H9 (cell line): ENCODE measurements around the gene LAMC2. TPM values are rescaled to one million over a fixed set of nuclear protein-coding genes. Genes with fewer than 3 reads are reported as not detected.

Experiments used
- DNase-seq: peaks from one replicate; pipeline ENCODE4 v3.0.0-alpha.2; 2017
- H2AFZ ChIP-seq: one replicate; pipeline ENCODE4 v1.6.1; 2013; ENCODE audit warnings: mild to moderate bottlenecking, low read length, control low read depth, moderate library complexity
- H2AK5ac ChIP-seq: 2 replicates; pipeline ENCODE4 v1.6.1; 2013; ENCODE audit warnings: low read length, control low read depth, mixed read lengths; ENCODE audit not compliant: insufficient read length
- H2BK120ac ChIP-seq: one replicate; pipeline ENCODE4 v1.6.1; 2013; ENCODE audit warnings: low read depth, mild to moderate bottlenecking, low read length, control low read depth, inconsistent platforms; ENCODE audit not compliant: poor library complexity, severe bottlenecking
- H2BK12ac ChIP-seq: 2 replicates; pipeline ENCODE4 v1.6.1; 2013; ENCODE audit warnings: low read length, control low read depth, mixed read lengths, low read depth; ENCODE audit not compliant: insufficient read length
- H2BK15ac ChIP-seq: 2 replicates; pipeline ENCODE4 v1.6.1; 2013; ENCODE audit warnings: low read depth, low read length, control low read depth
- H2BK20ac ChIP-seq: one replicate; pipeline ENCODE4 v1.6.1; 2013; ENCODE audit warnings: low read depth, mild to moderate bottlenecking, low read length, control low read depth, inconsistent platforms; ENCODE audit not compliant: poor library complexity, severe bottlenecking
- H2BK5ac ChIP-seq: 2 replicates; pipeline ENCODE4 v1.6.1; 2013; ENCODE audit warnings: low read length, control low read depth, mixed read lengths; ENCODE audit not compliant: insufficient read length
- H3K14ac ChIP-seq: 2 replicates; pipeline ENCODE4 v1.6.1; 2013; ENCODE audit warnings: low read length, control low read depth; ENCODE audit not compliant: insufficient read depth
- H3K18ac ChIP-seq: 2 replicates; pipeline ENCODE4 v1.6.1; 2013; ENCODE audit warnings: low read depth, mild to moderate bottlenecking, mixed read lengths, low read length, control low read depth; ENCODE audit not compliant: insufficient read length
- H3K23ac ChIP-seq: 2 replicates; pipeline ENCODE4 v1.6.1; 2013; ENCODE audit warnings: low read length, control low read depth, mixed read lengths, low read depth; ENCODE audit not compliant: insufficient read length
- H3K23me2 ChIP-seq: 2 replicates; pipeline ENCODE4 v1.6.1; 2013; ENCODE audit warnings: low read depth, mild to moderate bottlenecking, mixed read lengths, low read length, control low read depth; ENCODE audit not compliant: insufficient read length, poor library complexity, severe bottlenecking
- H3K27ac ChIP-seq: 2 replicates; pipeline ENCODE4 v1.5.1; 2013; ENCODE audit warnings: low read length, control low read depth, mixed read lengths, low read depth; ENCODE audit not compliant: insufficient read length
- H3K27me3 ChIP-seq: 2 replicates; pipeline ENCODE4 v1.6.1; 2013; ENCODE audit warnings: low read length, control low read depth, inconsistent platforms; ENCODE audit not compliant: insufficient read depth
- H3K4ac ChIP-seq: 2 replicates; pipeline ENCODE4 v1.6.1; 2013; ENCODE audit warnings: low read depth, mild to moderate bottlenecking, control low read depth, inconsistent platforms, low read length, moderate library complexity
- H3K4me1 ChIP-seq: 2 replicates; pipeline ENCODE4 v1.6.1; 2013; ENCODE audit warnings: low read length, control low read depth, inconsistent platforms; ENCODE audit not compliant: insufficient read depth
- H3K4me2 ChIP-seq: 2 replicates; pipeline ENCODE4 v1.6.1; 2013; ENCODE audit warnings: low read length, control low read depth, mixed read lengths; ENCODE audit not compliant: insufficient read length, insufficient read depth
- H3K56ac ChIP-seq: 2 replicates; pipeline ENCODE4 v1.6.1; 2013; ENCODE audit warnings: low read depth, mild to moderate bottlenecking, mixed read lengths, low read length, control low read depth; ENCODE audit not compliant: insufficient read length
- H3K79me1 ChIP-seq: 2 replicates; pipeline ENCODE4 v1.6.1; 2013; ENCODE audit warnings: low read depth, mild to moderate bottlenecking, moderate library complexity, low read length, control low read depth, inconsistent platforms; ENCODE audit not compliant: insufficient read depth, poor library complexity, severe bottlenecking
- H3K79me2 ChIP-seq: 2 replicates; pipeline ENCODE4 v1.6.1; 2013; ENCODE audit warnings: low read length, control low read depth, inconsistent platforms; ENCODE audit not compliant: insufficient read depth
- H3K9ac ChIP-seq: 2 replicates; pipeline ENCODE4 v1.6.1; 2013; ENCODE audit warnings: low read length, control low read depth, mixed read lengths; ENCODE audit not compliant: insufficient read length; ENCODE audit errors: extremely low read depth
- H3K9me3 ChIP-seq: one replicate; pipeline ENCODE4 v1.6.1; 2013; ENCODE audit warnings: low read depth, low read length, inconsistent platforms; ENCODE audit not compliant: control insufficient read depth
- H3T11ph ChIP-seq: one replicate; pipeline ENCODE4 v1.6.1; 2013; ENCODE audit warnings: mild to moderate bottlenecking, low read length, control low read depth, inconsistent platforms
- H4K20me1 ChIP-seq: one replicate; pipeline ENCODE4 v1.6.1; 2013; ENCODE audit not compliant: control insufficient read depth, insufficient read length, insufficient read depth
- H4K5ac ChIP-seq: 2 replicates; pipeline ENCODE4 v1.6.1; 2013; ENCODE audit warnings: low read depth, mild to moderate bottlenecking, mixed read lengths, low read length, control low read depth; ENCODE audit not compliant: insufficient read length
- H4K8ac ChIP-seq: replicated peaks from 2 replicates; pipeline ENCODE4 v1.6.1; 2013; ENCODE audit warnings: low read length, control low read depth, mixed read lengths, low read depth; ENCODE audit not compliant: insufficient read length
- H4K91ac ChIP-seq: 2 replicates; pipeline ENCODE4 v1.6.1; 2013; ENCODE audit warnings: low read depth, mild to moderate bottlenecking, moderate library complexity, mixed read lengths, low read length, control low read depth; ENCODE audit not compliant: insufficient read length
- H3K27ac Mint-ChIP-seq, 3 experiments: 2 replicates in 2 of 3; 3 replicates in 1 of 3; pipeline ENCODE4 v1.8.0; 2020 to 2021; ENCODE audit warnings: mixed read lengths in 3 of 3, mild to moderate bottlenecking in 1 of 3, moderate library complexity in 1 of 3
- H3K27me3 Mint-ChIP-seq: 2 replicates; pipeline ENCODE4 v1.8.0; 2021; ENCODE audit warnings: low read depth, mild to moderate bottlenecking, moderate library complexity, mixed read lengths
- H3K36me3 Mint-ChIP-seq, 3 experiments: 2 replicates in 2 of 3; 3 replicates in 1 of 3; pipeline ENCODE4 v1.8.0; 2020 to 2021; ENCODE audit warnings: low read depth in 3 of 3, mixed read lengths in 3 of 3; ENCODE audit not compliant: insufficient read depth in 1 of 3
- H3K4me1 Mint-ChIP-seq, 2 experiments: 2 replicates each; pipeline ENCODE4 v1.8.0; 2020; ENCODE audit warnings: mixed read lengths in 2 of 2
- H3K4me3 Mint-ChIP-seq, 2 experiments: 2 replicates in 1 of 2; 3 replicates in 1 of 2; pipeline ENCODE4 v1.8.0; 2020 to 2021; ENCODE audit warnings: mild to moderate bottlenecking in 2 of 2, mixed read lengths in 2 of 2, moderate library complexity in 1 of 2
- H3K9me3 Mint-ChIP-seq, 2 experiments: 2 replicates in 1 of 2; 3 replicates in 1 of 2; pipeline ENCODE4 v1.8.0; 2020; ENCODE audit warnings: mild to moderate bottlenecking in 2 of 2, mixed read lengths in 2 of 2, moderate library complexity in 1 of 2
- WGBS: extraction: QIAGEN DNeasy Blood & Tissue Kit; methylation state at CpG from one replicate; pipeline ENCODE4 v1.1.7; 2013; ENCODE audit warnings: missing lambda C conversion rate, low lambda C conversion rate, mixed read lengths; ENCODE audit not compliant: insufficient read length; ENCODE audit errors: extremely low coverage; 5-methylcytosine and 5-hydroxymethylcytosine counted together
- total RNA-seq: library from RNA; stranded (reverse); gene quantifications from 2 replicates; pipeline ENCODE4 v1.2.1, GENCODE V29; 2021
- TF ChIP-seq, protein P1 (sequence below): fragments of 200-600 bp; sonication (generic); conservative IDR thresholded peaks from 3 replicates; pipeline ENCODE4 v1.8.0; 2021; ENCODE audit warnings: antibody characterized with exemption, mild to moderate bottlenecking

The LAMC2 gene
- total RNA-seq, 1 experiment from 2014 or later, result 7.4 TPM

DNA sequence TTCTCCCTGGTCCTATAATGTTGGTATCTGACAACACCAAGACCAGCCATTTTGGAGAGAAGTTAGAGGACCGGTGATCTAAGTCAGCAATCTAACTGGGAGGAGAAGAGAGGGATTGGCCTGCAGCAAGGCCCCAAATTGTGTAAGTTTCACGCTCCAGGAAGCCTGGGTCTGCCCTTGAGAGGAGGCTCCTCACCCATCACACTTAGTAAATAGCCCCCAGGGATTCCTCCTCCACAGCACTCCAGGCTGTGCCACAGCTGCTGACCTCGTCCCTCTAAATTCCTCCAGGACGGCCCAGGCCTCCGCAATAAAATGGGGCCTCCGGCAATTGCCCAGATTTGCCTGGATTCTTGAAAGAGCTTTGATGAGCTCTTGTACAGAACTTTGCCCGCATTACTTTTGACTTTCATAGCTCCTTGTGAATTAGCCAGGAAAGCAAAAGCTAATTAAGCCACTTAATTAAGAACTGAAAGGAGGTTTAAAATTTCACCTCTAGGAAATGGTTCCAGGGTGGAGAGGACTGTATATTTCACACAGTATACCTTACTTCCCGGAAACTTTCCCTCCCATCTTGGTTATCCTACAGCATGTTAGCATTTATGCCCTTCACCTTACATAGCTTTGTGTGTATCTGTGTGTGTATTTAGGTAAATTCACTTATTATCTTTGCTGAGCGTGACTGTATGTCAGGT, 90.5 kb downstream of the LAMC2 start:
- Histone ChIP-seq H3K79me1 (no peaks in the 10 kb centered on the region), H4K8ac (no peak overlapping the region), H4K91ac (no peak overlapping the region), H4K5ac (no peak overlapping the region), H3T11ph (no peak overlapping the region), H3K4me2 (no peak overlapping the region), H3K14ac (no peak overlapping the region), H3K18ac (no peak overlapping the region), H3K4me1 (peaks cover 8% of the 10 kb centered on the region; the same call in 1 of the 2 replicates), H3K9me3 (no peaks in the 10 kb centered on the region), H3K4ac (no peak overlapping the region), H4K20me1 (no peaks in the 10 kb centered on the region), H3K9ac (no peak overlapping the region), H3K27ac (no peak overlapping the region), H2BK120ac (no peak overlapping the region), H2BK12ac (no peak overlapping the region), H2AK5ac (no peak overlapping the region), H3K23ac (no peak overlapping the region), H2BK20ac (no peak overlapping the region), H2AFZ (no peak overlapping the region), H2BK5ac (no peak overlapping the region), H3K56ac (no peak overlapping the region), H3K23me2 (no peaks in the 10 kb centered on the region), H3K27me3 (no peaks in the 10 kb centered on the region), H3K79me2 (no peaks in the 10 kb centered on the region), H2BK15ac (no peak overlapping the region)
- DNase-seq, result peak; percentile 10
- Mint-ChIP-seq H3K4me1 (peaks cover 27 to 34% of the 10 kb centered on the region in 2 experiments), H3K4me3 (no peak overlapping the region), H3K27ac (no peak overlapping the region; a peak in 1 of 7 replicates), H3K27me3 (no peaks in the 10 kb centered on the region; the same call in 1 of the 2 replicates), H3K36me3 (no peaks in the 10 kb centered on the region), H3K9me3 (no peaks in the 10 kb centered on the region)
- TF ChIP-seq, protein P1, sequence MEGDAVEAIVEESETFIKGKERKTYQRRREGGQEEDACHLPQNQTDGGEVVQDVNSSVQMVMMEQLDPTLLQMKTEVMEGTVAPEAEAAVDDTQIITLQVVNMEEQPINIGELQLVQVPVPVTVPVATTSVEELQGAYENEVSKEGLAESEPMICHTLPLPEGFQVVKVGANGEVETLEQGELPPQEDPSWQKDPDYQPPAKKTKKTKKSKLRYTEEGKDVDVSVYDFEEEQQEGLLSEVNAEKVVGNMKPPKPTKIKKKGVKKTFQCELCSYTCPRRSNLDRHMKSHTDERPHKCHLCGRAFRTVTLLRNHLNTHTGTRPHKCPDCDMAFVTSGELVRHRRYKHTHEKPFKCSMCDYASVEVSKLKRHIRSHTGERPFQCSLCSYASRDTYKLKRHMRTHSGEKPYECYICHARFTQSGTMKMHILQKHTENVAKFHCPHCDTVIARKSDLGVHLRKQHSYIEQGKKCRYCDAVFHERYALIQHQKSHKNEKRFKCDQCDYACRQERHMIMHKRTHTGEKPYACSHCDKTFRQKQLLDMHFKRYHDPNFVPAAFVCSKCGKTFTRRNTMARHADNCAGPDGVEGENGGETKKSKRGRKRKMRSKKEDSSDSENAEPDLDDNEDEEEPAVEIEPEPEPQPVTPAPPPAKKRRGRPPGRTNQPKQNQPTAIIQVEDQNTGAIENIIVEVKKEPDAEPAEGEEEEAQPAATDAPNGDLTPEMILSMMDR, result no peak
- WGBS, result no CpG with 5 or more reads among the region's 9 CpGs
